ENCODE measurements around the gene CHIC2.

- no peak for TF ChIP-seq POLR2AphosphoS5 (IDR thresholded peaks at IDR 0.05)
- no peak for TF ChIP-seq POLR2A (IDR thresholded peaks at IDR 0.05)
Observed at GRCh38 chr4:54103190-54103574, 38.8 kb upstream of the CHIC2 start.
